GM18951 (cell line): ENCODE measurements around the gene GPBP1L1.
"Not testable (repeated sequence)": the region's sequence is repeated elsewhere in the genome, so short reads cannot be mapped to it uniquely, and the experiment has no call there.

Experiments used
- POLR2A ChIP-seq: IDR thresholded peaks from 4 replicates; pipeline ENCODE4 v1.6.1; 2011; ENCODE audit warnings: mild to moderate bottlenecking; ENCODE audit not compliant: insufficient read length, insufficient read depth; ENCODE audit errors: extremely low read depth
- in situ Hi-C: fragments of 300-500 bp; cut with MboI; formaldehyde crosslinking; loops from one replicate; pipeline ENCODE4 v1.12.0; 2022; ENCODE audit warnings: low sequenced_read_pairs, mixed read lengths, inconsistent platforms; ENCODE audit not compliant: unreplicated experiment

GPBP1L1 gene

GRCh38 chr1:45617618-45618017, 68.7 kb downstream of the GPBP1L1 start:
- no peak for TF ChIP-seq POLR2A
- in situ Hi-C loops: no loop called here

DNA sequence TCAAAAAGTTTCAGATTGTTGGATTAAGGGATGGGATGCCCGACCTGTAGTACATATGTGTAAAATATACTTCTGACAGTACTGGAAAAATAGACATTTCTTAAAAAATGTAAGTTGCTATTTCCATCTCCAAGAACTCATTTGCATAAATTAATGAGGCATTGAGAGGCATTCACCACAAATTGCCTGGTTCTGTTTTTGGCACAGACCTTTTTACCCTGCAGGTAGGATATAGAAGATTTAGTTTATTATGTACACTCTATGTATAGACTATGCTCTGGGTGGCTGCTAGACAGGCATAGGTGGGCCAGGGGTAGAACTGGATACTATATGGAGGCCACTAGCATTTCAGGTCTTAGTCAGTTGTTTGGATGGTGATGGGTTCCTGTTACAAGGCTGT, 70.4 kb downstream of the GPBP1L1 start:
- in situ Hi-C loops: no loop called here
- TF ChIP-seq POLR2A: no peak

DNA sequence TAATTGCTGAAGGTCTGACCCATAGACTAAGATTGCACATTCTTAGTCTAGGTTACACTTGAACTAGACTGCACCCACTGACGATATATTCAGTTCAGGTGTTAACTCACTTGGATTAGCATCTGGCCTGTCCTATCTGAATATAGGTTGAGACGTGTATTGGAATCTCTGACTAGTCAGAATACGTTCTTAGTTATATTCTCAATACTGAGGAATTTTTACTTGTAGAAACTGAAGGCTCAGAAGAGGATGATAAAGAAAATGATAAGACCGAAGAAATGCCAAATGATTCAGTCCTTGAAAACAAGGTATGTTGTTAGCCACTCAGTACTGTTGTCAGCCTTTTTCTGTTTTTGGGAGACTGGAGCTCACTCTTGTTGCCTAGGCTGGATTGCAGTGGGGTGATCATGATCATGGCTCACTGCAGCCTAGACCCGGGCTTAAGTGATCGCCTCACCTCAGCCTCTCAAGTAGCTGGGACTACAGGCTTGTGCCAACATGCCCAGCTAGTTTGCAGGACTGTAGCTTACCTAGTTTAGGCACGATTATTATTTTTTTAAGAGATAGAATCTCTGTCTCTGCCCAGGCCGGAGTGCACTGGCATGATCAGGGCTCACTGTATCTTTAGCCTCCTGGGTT, 73.3 kb downstream of the GPBP1L1 start:
- TF ChIP-seq POLR2A: no peak
- in situ Hi-C loops: no loop called here

GRCh38 chr1:45610589-45611226, 75.6 kb downstream of the GPBP1L1 start:
- TF ChIP-seq POLR2A: no peak
- in situ Hi-C loops: no loop called here

DNA sequence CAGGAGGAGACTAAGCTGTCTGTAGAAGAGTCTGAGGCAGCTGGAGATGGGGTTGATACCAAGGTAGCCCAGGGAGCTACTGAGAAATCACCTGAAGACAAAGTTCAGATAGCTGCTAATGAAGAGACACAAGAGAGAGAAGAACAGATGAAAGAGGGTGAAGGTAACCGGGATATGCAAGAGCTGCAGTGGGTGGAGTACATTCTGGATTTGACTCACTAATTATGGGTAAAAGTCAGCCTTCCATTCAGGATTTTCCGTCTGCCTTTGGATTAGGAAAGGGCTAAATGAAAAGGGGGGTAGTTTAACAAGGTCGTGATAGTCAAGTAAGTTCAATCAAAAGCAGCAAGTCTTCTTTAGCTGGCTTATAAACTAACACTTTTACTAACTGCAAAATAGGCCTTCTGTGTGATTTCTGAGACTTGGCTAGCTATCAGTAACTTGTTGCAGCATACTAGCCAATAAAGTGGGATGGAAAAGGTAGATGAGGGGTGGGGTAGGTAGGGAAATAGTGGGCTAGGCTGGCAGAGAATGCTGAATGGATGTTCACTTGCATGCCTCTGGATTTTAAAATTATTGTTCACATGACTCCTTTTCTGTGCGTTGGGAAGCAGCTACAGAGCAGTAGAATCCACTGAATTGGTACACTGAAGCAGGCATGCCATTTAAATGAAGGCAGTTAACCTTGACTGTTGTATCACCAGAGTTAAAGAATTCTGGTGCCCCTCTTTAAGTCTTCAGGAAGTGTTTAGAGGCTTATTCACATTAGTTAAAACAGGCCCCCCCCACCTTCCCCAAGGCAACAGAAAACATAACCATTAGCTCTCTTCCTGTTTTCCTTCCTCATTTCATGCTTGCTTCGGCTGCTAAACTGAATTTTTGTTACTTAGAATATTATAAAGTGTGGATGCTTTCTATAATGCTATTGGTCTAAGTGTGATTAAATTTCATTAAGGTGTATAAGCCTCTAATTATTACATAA, 77.9 kb downstream of the GPBP1L1 start:
- in situ Hi-C loops: no loop called here
- TF ChIP-seq POLR2A: no peak

GRCh38 chr1:45607404-45608074, 78.8 kb downstream of the GPBP1L1 start:
- no peak for TF ChIP-seq POLR2A
- in situ Hi-C loops: no loop called here

DNA sequence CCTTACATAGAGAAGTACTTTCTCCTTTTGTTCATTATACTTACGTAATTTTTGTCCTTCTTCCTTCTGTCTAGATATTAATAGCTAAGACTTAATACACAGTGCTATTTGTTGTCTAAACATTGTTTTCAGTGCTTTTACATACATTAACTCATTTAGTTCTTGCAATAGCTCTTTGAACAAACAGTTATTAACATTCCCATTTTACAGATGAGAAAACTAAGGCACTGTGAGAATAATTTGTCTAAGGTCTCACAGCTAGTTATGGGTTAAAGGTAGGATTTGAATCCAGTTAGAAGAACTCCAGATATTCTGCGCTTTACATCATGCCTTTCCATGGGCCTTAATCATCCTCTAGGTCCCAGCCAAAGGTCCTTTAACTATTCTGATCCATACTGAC, 82.1 kb downstream of the GPBP1L1 start:
- in situ Hi-C loops: no loop called here
- no peak for TF ChIP-seq POLR2A

GRCh38 chr1:45596765-45597164, 89.6 kb downstream of the GPBP1L1 start:
- in situ Hi-C loops: not testable (repeated sequence)

DNA sequence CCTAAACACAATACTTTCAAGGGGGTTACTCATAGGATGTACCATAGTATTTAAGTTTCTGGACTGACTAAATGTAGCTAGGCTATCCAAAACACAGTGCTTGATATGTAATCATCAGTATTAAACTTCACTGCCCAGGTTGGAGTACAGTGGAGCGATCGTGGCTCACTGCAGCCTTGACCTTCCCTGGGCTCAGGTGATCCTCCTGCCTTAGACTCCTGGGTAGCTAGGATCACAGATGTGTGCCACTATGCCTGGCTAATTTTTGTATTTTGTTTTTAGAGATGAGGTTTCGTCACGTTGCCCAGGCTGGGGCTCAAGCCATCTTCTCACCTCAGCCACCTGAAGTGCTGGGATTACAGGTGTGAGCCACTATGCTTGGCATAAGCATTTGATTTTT, 91.9 kb downstream of the GPBP1L1 start:
- in situ Hi-C loops: no loop called here
- TF ChIP-seq POLR2A: no peak

DNA sequence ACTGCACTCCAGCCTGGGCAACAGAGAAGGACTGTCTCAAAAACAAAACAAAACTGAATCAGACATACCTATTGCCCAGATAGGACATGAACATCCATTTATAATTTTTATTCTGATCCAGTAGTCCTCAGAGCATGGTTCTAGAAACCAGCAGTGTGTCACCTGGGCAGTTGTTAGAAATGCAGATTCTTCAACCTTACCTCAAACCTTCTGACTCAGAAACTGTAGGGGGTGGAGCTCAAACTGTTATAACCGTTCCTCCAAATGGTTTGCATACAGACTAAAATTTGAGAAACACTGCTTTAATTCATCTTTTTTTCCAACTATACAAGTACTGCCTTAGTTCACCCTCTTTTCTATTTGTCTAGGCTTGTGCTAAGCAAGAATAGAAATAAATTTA, 96.5 kb downstream of the GPBP1L1 start:
- in situ Hi-C loops: loop anchor here (10.0 kb wide), 1 partner anchor 225 kb away; no protein-coding TSS in a partner anchor
- TF ChIP-seq POLR2A: no peak

DNA sequence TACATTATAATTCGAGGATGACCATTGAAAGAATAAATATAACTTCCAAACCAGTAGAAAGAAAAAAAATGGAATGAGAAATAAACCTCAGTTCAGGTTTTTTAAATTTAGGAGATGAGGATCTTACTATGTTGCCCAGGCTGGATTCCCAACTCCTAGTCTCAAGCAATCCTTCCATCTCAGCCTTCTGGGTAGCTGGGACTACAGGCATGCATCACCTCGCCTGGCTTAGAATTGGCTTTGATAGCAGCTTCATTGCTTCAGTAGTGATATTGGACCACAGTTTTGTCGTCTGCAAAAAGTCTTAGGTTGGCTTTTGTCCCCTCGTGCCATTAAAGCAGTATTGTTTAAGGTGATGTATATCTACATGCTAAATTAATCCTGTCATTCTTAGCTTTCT, 99.6 kb downstream of the GPBP1L1 start:
- in situ Hi-C loops: loop anchor here (10.0 kb wide), 1 partner anchor 222 kb away; no protein-coding TSS in a partner anchor
- TF ChIP-seq POLR2A: no peak

DNA sequence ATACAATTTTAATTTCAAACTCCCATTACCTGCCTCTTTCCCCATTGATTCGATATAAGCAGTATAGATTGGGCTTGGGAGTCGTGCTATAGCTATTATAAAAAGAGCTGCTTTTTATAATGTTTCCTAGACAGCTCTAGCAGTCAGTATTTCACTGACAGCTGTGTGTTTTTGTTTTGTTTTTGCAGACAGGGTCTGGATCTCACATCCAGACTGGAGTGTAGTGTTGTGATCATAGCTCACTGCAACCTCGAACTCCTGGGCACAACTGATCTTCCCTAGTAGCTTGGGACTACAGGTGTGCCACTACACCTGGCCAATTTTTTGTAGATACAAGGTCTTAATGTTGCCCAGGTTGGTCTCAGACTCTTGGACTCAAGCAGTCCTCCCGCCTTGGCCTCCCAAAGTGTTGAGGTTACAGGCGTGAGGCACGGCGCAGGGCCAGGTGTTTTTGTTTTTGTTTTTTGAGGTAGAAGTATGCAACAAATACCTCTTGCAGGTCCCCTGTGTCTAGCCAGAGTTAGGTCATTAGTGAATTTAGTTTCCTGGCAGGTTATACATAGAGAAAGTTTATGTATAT, 100.7 kb downstream of the GPBP1L1 start:
- in situ Hi-C loops: loop anchor here (10.0 kb wide), 1 partner anchor 221 kb away; no protein-coding TSS in a partner anchor
- no peak for TF ChIP-seq POLR2A

DNA sequence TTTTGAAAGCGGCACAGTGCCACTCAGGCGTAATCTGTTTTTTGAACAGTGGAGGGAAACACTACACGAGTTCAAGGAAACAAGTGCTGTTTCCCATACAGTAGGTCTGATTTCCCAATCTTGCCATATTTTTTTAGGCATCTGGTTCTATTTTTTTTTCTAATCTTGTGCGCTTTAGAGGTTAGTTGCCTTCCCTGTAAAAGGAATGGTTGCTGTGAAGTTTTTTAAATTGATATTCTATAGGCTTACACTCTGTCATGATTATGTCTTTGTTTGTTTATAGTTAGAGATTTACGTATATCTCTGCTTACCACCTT, 101.3 kb downstream of the GPBP1L1 start:
- in situ Hi-C loops: loop anchor here (10.0 kb wide), 1 partner anchor 220 kb away; no protein-coding TSS in a partner anchor
- no peak for TF ChIP-seq POLR2A
